Panc1 (cell line): ENCODE measurements around the gene GOLGA1.

Source experiments
- CTCF ChIP-seq: fragments of 450-650 bp; IDR thresholded peaks from 2 replicates; pipeline ENCODE4 v1.5.1; 2017; ENCODE audit warnings: mild to moderate bottlenecking
- POLR2AphosphoS5 ChIP-seq: IDR thresholded peaks from 2 replicates; pipeline ENCODE4 v1.6.1; 2012; ENCODE audit warnings: mild to moderate bottlenecking, low read depth, low read length, moderate library complexity
- SIN3A ChIP-seq: IDR thresholded peaks from 2 replicates; pipeline ENCODE4 v1.6.1; 2012; ENCODE audit warnings: low read depth, mild to moderate bottlenecking, low read length, moderate library complexity, borderline replicate concordance; ENCODE audit not compliant: insufficient read depth
- TF ChIP-seq, protein P1 (sequence below), 2 experiments: IDR thresholded peaks; 2 replicates each; pipeline ENCODE4 v1.6.1; 2011 to 2012; ENCODE audit warnings: low read depth in 2 of 2, control low read depth in 1 of 2, low read length in 1 of 2, mild to moderate bottlenecking in 1 of 2, moderate library complexity in 1 of 2; ENCODE audit not compliant: insufficient read depth in 1 of 2

- TF ChIP-seq CTCF, result no peak
- no peak for TF ChIP-seq POLR2AphosphoS5
- TF ChIP-seq SIN3A, result no peak
- TF ChIP-seq, protein P1, sequence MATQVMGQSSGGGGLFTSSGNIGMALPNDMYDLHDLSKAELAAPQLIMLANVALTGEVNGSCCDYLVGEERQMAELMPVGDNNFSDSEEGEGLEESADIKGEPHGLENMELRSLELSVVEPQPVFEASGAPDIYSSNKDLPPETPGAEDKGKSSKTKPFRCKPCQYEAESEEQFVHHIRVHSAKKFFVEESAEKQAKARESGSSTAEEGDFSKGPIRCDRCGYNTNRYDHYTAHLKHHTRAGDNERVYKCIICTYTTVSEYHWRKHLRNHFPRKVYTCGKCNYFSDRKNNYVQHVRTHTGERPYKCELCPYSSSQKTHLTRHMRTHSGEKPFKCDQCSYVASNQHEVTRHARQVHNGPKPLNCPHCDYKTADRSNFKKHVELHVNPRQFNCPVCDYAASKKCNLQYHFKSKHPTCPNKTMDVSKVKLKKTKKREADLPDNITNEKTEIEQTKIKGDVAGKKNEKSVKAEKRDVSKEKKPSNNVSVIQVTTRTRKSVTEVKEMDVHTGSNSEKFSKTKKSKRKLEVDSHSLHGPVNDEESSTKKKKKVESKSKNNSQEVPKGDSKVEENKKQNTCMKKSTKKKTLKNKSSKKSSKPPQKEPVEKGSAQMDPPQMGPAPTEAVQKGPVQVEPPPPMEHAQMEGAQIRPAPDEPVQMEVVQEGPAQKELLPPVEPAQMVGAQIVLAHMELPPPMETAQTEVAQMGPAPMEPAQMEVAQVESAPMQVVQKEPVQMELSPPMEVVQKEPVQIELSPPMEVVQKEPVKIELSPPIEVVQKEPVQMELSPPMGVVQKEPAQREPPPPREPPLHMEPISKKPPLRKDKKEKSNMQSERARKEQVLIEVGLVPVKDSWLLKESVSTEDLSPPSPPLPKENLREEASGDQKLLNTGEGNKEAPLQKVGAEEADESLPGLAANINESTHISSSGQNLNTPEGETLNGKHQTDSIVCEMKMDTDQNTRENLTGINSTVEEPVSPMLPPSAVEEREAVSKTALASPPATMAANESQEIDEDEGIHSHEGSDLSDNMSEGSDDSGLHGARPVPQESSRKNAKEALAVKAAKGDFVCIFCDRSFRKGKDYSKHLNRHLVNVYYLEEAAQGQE (IDR thresholded peaks at IDR 0.05; ENCODE audit: insufficient read depth in 1 of 2, low read depth in 2 of 2, low read length in 1 of 2), result no peak
These were observed 26.0 kb downstream of the GOLGA1 start for GRCh38 chr9:124914753-124915405.
